Suprapubic skin (tissue), 4 donors: ENCODE data around the gene APC2. TPM values are rescaled to one million over a fixed set of nuclear protein-coding genes. Genes with fewer than 3 reads are reported as not detected.
"Not testable (repeated sequence)": the region's sequence is repeated elsewhere in the genome, so short reads cannot be mapped to it uniquely, and the experiment has no call there.

ENCODE experiments used
- DNase-seq, 2 donors: peaks; one replicate each; pipeline ENCODE4 v3.0.0-alpha.2; 2019; ENCODE audit warnings: low spot score in 2 of 2
- H3K27ac ChIP-seq: fragments of 200-600 bp; sonication (generic); one replicate; pipeline ENCODE4 v1.5.1; 2019
- H3K27me3 ChIP-seq: fragments of 200-600 bp; sonication (generic); one replicate; pipeline ENCODE4 v1.5.1; 2019
- H3K36me3 ChIP-seq: fragments of 200-600 bp; sonication (generic); one replicate; pipeline ENCODE4 v1.5.1; 2019
- H3K4me1 ChIP-seq: fragments of 200-600 bp; sonication (generic); one replicate; pipeline ENCODE4 v1.5.1; 2019
- H3K4me3 ChIP-seq: fragments of 200-600 bp; sonication (generic); one replicate; pipeline ENCODE4 v1.5.1; 2019; ENCODE audit warnings: mild to moderate bottlenecking
- H3K9me3 ChIP-seq: fragments of 200-600 bp; sonication (generic); one replicate; pipeline ENCODE4 v1.5.1; 2019
- EP300 ChIP-seq: sonication (generic); formaldehyde crosslinking; IDR thresholded peaks from one replicate; pipeline ENCODE4 v1.6.1; 2017; ENCODE audit warnings: antibody characterized with exemption
- POLR2A ChIP-seq, 2 donors: fragments of 450-650 bp; IDR thresholded peaks; one replicate each; pipeline ENCODE4 v1.6.1; 2017; ENCODE audit warnings: antibody characterized with exemption in 2 of 2, mild to moderate bottlenecking in 2 of 2, moderate library complexity in 2 of 2
- POLR2AphosphoS5 ChIP-seq, 3 donors: sonication (generic); formaldehyde crosslinking; IDR thresholded peaks; one replicate each; pipeline ENCODE4 v1.6.1; 2017; ENCODE audit warnings: antibody characterized with exemption in 3 of 3
- WGBS: methylation state at CpG from one replicate; pipeline ENCODE4 v1.1.5; 2018; 5-methylcytosine and 5-hydroxymethylcytosine counted together
- total RNA-seq, 4 donors: library from RNA; depleted of rRNA; stranded (reverse); fragments of >200 nt; gene quantifications; one replicate each; pipeline ENCODE4 v1.1.0, GENCODE V29; 2016
- TF ChIP-seq, protein P1 (sequence below), 2 donors: fragments of 200-600 bp in 1 of 2; fragments of 450-650 bp in 1 of 2; sonication (generic) in 1 of 2; IDR thresholded peaks; one replicate each; pipeline ENCODE4 v1.5.1; 2016 to 2019; ENCODE audit warnings: antibody characterized with exemption in 2 of 2, mild to moderate bottlenecking in 1 of 2, moderate library complexity in 1 of 2

APC2 gene
- total RNA-seq, 4 donors from 2014 or later, result 0.08 to 0.30 (median 0.26) TPM; not detected in 1

DNA sequence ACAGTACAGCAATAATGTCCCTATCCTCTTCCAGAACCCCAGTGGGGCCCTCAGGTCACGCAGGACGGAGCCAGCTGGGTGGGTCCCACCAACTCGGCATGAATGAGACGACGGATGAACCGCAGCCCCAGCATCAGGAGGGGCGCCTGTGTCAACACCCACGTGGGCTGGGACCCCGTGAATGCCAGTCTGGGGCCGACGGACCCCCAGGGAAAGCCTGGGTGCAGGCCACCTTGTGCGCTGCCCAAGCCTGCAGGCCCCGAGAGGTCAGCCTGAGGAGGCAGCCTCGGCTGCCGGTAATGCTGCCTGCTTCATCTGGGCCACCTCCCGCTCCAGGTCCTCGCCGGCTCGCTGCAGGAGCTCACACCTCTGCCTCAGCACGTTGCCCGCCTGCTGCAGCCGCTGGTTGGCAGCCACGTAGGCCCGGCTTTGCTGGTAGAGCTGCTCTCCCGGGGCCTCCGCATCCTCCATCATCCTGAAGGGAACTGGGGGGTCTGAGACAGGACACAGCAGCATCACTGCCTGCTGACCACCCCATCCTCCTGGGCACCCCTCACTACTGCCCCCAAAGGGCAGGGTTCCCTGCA lies 24.9 kb downstream of the APC2 start:
- no peak for TF ChIP-seq POLR2AphosphoS5 (IDR thresholded peaks at IDR 0.05)
- TF ChIP-seq, protein P1, sequence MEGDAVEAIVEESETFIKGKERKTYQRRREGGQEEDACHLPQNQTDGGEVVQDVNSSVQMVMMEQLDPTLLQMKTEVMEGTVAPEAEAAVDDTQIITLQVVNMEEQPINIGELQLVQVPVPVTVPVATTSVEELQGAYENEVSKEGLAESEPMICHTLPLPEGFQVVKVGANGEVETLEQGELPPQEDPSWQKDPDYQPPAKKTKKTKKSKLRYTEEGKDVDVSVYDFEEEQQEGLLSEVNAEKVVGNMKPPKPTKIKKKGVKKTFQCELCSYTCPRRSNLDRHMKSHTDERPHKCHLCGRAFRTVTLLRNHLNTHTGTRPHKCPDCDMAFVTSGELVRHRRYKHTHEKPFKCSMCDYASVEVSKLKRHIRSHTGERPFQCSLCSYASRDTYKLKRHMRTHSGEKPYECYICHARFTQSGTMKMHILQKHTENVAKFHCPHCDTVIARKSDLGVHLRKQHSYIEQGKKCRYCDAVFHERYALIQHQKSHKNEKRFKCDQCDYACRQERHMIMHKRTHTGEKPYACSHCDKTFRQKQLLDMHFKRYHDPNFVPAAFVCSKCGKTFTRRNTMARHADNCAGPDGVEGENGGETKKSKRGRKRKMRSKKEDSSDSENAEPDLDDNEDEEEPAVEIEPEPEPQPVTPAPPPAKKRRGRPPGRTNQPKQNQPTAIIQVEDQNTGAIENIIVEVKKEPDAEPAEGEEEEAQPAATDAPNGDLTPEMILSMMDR (IDR thresholded peaks at IDR 0.05), result no peak
- TF ChIP-seq POLR2A (IDR thresholded peaks at IDR 0.05), result no peak
- no peak for TF ChIP-seq EP300
- Histone ChIP-seq H3K9me3 (no peaks in the 10 kb centered on the region), H3K4me3 (no peak overlapping the region), H3K27ac (no peak overlapping the region), H3K36me3 (peaks cover 9% of the 10 kb centered on the region), H3K27me3 (peaks cover 42% of the 10 kb centered on the region), H3K4me1 (peaks cover 57% of the 10 kb centered on the region)
- no peak for DNase-seq
- 70% methylated on average over 6 of the region's 26 CpGs for WGBS

- no peak overlapping the region for H3K4me3 ChIP-seq
- WGBS, result 94% methylated on average over 23 of the region's 31 CpGs
- H3K36me3 ChIP-seq, result peaks cover 9% of the 10 kb centered on the region
- H3K9me3 ChIP-seq, result no peaks in the 10 kb centered on the region
- DNase-seq, result no peak
- peaks cover 32% of the 10 kb centered on the region for H3K27me3 ChIP-seq
- H3K4me1 ChIP-seq, result peaks cover 47% of the 10 kb centered on the region
- H3K27ac ChIP-seq, result no peak overlapping the region
- TF ChIP-seq POLR2A (IDR thresholded peaks at IDR 0.05) (no peak), POLR2AphosphoS5 (IDR thresholded peaks at IDR 0.05) (no peak), EP300 (no peak)
- TF ChIP-seq, protein P1 (IDR thresholded peaks at IDR 0.05), result no peak
These were observed 26.0 kb downstream of the APC2 start for GRCh38 chr19:1475751-1476437.

GRCh38 chr19:1477056-1477455 lies 27.1 kb downstream of the APC2 start:
- Histone ChIP-seq H3K27me3 (peaks cover 20% of the 10 kb centered on the region), H3K4me1 (peaks cover 35% of the 10 kb centered on the region)
- H3K36me3 ChIP-seq, DNase-seq, H3K9me3 ChIP-seq, H3K4me3 ChIP-seq, H3K27ac ChIP-seq: not testable (repeated sequence)
- WGBS, result 87% methylated on average over 9 of the region's 9 CpGs

DNA sequence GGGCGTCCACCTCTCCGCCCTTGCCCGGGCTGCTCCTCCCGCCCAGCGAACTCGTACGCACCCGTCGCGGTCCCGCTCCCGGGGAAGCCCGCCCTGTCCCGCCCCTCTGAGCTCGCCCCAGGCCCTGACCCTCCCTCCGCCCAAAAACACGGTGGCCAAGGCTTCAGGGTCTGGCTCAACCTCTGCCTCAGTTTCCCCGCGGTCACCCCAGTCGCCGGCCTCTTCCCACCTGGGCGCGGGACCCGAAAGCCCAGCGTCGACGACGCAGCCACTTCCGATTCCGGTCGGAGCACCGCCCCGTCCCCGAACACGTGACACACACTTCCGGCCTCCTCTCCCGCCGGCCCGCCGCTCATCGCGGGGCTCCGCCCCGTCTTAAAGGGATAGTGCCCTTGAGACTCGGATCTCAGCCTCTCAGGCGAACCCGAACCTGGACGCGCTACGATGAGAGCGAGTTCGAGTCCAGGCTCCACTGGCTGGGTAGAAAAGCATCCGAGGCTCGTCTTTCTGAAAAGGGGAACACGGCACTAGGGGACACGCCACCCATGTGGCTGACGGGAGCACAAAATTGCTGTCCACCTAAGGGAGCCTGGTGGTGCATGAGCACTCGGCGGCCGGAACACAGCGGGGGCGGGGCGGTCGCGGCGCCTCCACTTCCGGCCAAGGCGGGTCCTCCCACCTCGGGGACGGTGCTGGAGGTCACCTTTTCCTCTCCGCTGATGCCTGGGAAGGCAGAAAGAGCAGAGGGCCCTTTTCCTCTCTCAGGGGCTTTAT lies 29.2 kb downstream of the APC2 start, which contains the start of gene C19orf25:
TSS of gene C19orf25 (minus strand) at position 282 of the 774 bp plus-strand sequence. CDS start 312 bp downstream, outside the sequence.
- Histone ChIP-seq H3K27me3 (peaks cover 1% of the 10 kb centered on the region), H3K4me3 (peak within 1 kb of the TSS; percentile 92), H3K36me3 (peaks cover 9% of the 10 kb centered on the region), H3K9me3 (no peaks in the 10 kb centered on the region), H3K27ac (peak within 1 kb of the TSS; percentile 70), H3K4me1 (peaks cover 27% of the 10 kb centered on the region)
- DNase-seq, result peak; percentile 96
- TF ChIP-seq POLR2AphosphoS5 (IDR thresholded peaks at IDR 0.05) (peak in 2 of 3 donors; percentile 35 to 71), POLR2A (IDR thresholded peaks at IDR 0.05) (peak in 1 of 2 donors; percentile 55)
- TF ChIP-seq, protein P1 (IDR thresholded peaks at IDR 0.05), result no peak
- 8% methylated on average over 6 of the region's 71 CpGs for WGBS

GRCh38 chr19:1481224-1481892 lies 31.4 kb downstream of the APC2 start:
- 80% methylated on average over 3 of the region's 26 CpGs for WGBS
- Histone ChIP-seq H3K4me1 (peaks cover 24% of the 10 kb centered on the region), H3K36me3 (no peaks in the 10 kb centered on the region), H3K27me3 (no peaks in the 10 kb centered on the region), H3K4me3 (no peak overlapping the region), H3K27ac (no peak overlapping the region), H3K9me3 (no peaks in the 10 kb centered on the region)
- DNase-seq, result peak in 1 of 2 donors; percentile 54
- no peak for TF ChIP-seq EP300
- TF ChIP-seq POLR2A (IDR thresholded peaks at IDR 0.05), result no peak
- no peak for TF ChIP-seq POLR2AphosphoS5 (IDR thresholded peaks at IDR 0.05)
- TF ChIP-seq, protein P1 (IDR thresholded peaks at IDR 0.05), result no peak
